GM21360 (cell line): ENCODE data around the gene GRID1.

Source experiments
- ATAC-seq: cut with Tn5 transposase; IDR thresholded peaks from one replicate; pipeline ENCODE4 v1.9.1; 2021; ENCODE audit warnings: mild to moderate bottlenecking, moderate library complexity; ENCODE audit not compliant: unreplicated experiment

The GRID1 gene

GRCh38 chr10:86219271-86219670, 147.3 kb downstream of the GRID1 start:
- ATAC-seq, result no peak

GRCh38 chr10:86218842-86219241, 147.8 kb downstream of the GRID1 start:
- ATAC-seq, result no peak

GRCh38 chr10:86218160-86218559, 148.4 kb downstream of the GRID1 start:
- no peak for ATAC-seq

- ATAC-seq, result no peak
Measured at GRCh38 chr10:86217371-86218080, 149.1 kb downstream of the GRID1 start.

GRCh38 chr10:86216886-86217285, 149.7 kb downstream of the GRID1 start:
- no peak for ATAC-seq

GRCh38 chr10:86215712-86216111, 150.9 kb downstream of the GRID1 start:
- ATAC-seq, result no peak

GRCh38 chr10:86215046-86215445, 151.5 kb downstream of the GRID1 start:
- ATAC-seq, result no peak

- ATAC-seq, result no peak
Measured at GRCh38 chr10:86213148-86213547, 153.4 kb downstream of the GRID1 start.

GRCh38 chr10:86212391-86212700, 154.2 kb downstream of the GRID1 start:
- ATAC-seq, result no peak

GRCh38 chr10:86211691-86212390, 154.8 kb downstream of the GRID1 start:
- ATAC-seq, result no peak

- no peak for ATAC-seq
Measured at GRCh38 chr10:86210416-86210815, 156.2 kb downstream of the GRID1 start.

- no peak for ATAC-seq
Measured at GRCh38 chr10:86209726-86210125, 156.9 kb downstream of the GRID1 start.

- no peak for ATAC-seq
Measured at GRCh38 chr10:86207226-86207625, 159.4 kb downstream of the GRID1 start.

GRCh38 chr10:86206240-86206579, 160.4 kb downstream of the GRID1 start:
- ATAC-seq, result no peak

- no peak for ATAC-seq
Measured at GRCh38 chr10:86205306-86206239, 161.0 kb downstream of the GRID1 start.

GRCh38 chr10:86204421-86205305, 161.9 kb downstream of the GRID1 start:
- ATAC-seq, result no peak

- ATAC-seq, result no peak
Measured at GRCh38 chr10:86203162-86203905, 163.3 kb downstream of the GRID1 start.

GRCh38 chr10:86202226-86202735, 164.3 kb downstream of the GRID1 start:
- ATAC-seq, result no peak

GRCh38 chr10:86200867-86201266, 165.7 kb downstream of the GRID1 start:
- ATAC-seq, result no peak

GRCh38 chr10:86200269-86200668, 166.3 kb downstream of the GRID1 start:
- ATAC-seq, result no peak
